GM12878 (cell line): ENCODE measurements around the gene APCDD1.

ENCODE experiments used
- ATF3 ChIP-seq: IDR thresholded peaks from 2 replicates; pipeline ENCODE4 v1.6.1; 2011; ENCODE audit warnings: low read depth, mild to moderate bottlenecking, low read length, moderate library complexity, borderline replicate concordance; ENCODE audit errors: extremely low read depth
- BMI1 ChIP-seq: fragments of 450-650 bp; IDR thresholded peaks from 2 replicates; pipeline ENCODE4 v1.6.1; 2016; ENCODE audit warnings: mild to moderate bottlenecking, moderate library complexity, borderline replicate concordance
- CBFB ChIP-seq: IDR thresholded peaks from 2 replicates; pipeline ENCODE4 v1.6.1; 2016; ENCODE audit warnings: antibody characterized with exemption, low read depth
- CTCF ChIP-seq, 3 experiments: IDR thresholded peaks in 2 of 3; conservative IDR thresholded peaks in 1 of 3; 2 replicates each; pipeline ENCODE4 v1.5.1; 2011; ENCODE audit warnings: low read depth in 3 of 3, low read length in 3 of 3, mild to moderate bottlenecking in 3 of 3, control low read depth in 2 of 3, moderate library complexity in 2 of 3, inconsistent platforms in 1 of 3, mixed read lengths in 1 of 3; ENCODE audit not compliant: control insufficient read depth in 2 of 3, insufficient read depth in 1 of 3; ENCODE audit errors: extremely low read depth in 1 of 3
- MAX ChIP-seq: IDR thresholded peaks from 2 replicates; pipeline ENCODE4 v1.6.1; 2012; ENCODE audit warnings: low read depth, low read length, improper control_type of control experiment
- MYC ChIP-seq: IDR thresholded peaks from 2 replicates; pipeline ENCODE4 v1.6.1; 2011; ENCODE audit warnings: mild to moderate bottlenecking, low read length, moderate library complexity, inconsistent platforms; ENCODE audit not compliant: insufficient read depth, insufficient replicate concordance, insufficient read length, severe bottlenecking
- PAX8 ChIP-seq: fragments of 450-650 bp; IDR thresholded peaks from 2 replicates; pipeline ENCODE4 v1.6.1; 2017; ENCODE audit warnings: mild to moderate bottlenecking, moderate library complexity
- POLR2AphosphoS5 ChIP-seq: IDR thresholded peaks from 2 replicates; pipeline ENCODE4 v1.6.1; 2011; ENCODE audit warnings: mild to moderate bottlenecking, low read length, inconsistent platforms
- REST ChIP-seq: IDR thresholded peaks from 2 replicates; pipeline ENCODE4 v1.6.1; 2012; ENCODE audit warnings: mild to moderate bottlenecking, low read depth, low read length
- SIX5 ChIP-seq: IDR thresholded peaks from 2 replicates; pipeline ENCODE4 v1.6.1; 2011; ENCODE audit warnings: mild to moderate bottlenecking, low read depth, low read length, moderate library complexity; ENCODE audit not compliant: severe bottlenecking
- SP1 ChIP-seq: IDR thresholded peaks from one replicate; pipeline ENCODE4 v1.6.1; 2011; ENCODE audit warnings: low read depth, low read length
- USF1 ChIP-seq: IDR thresholded peaks from 2 replicates; pipeline ENCODE4 v1.6.1; 2011; ENCODE audit warnings: borderline replicate concordance, low read depth, mild to moderate bottlenecking, moderate library complexity, mixed read lengths, low read length; ENCODE audit not compliant: insufficient read depth; ENCODE audit errors: extremely low read length

GRCh38 chr18:10537765-10538164, 83.3 kb downstream of the APCDD1 start:
- TF ChIP-seq REST (no peak), SIX5 (no peak), USF1 (no peak), POLR2AphosphoS5 (no peak), MYC (no peak), SP1 (no peak), ATF3 (no peak), CTCF (IDR thresholded peaks at IDR 0.05 in 2 of 3, conservative IDR thresholded peaks at IDR 0.05 in 1 of 3; ENCODE audit: control insufficient read depth in 2 of 3, extremely low read depth in 1 of 3, insufficient read depth in 1 of 3, low read depth in 3 of 3, low read length in 3 of 3) (no peak), BMI1 (no peak), PAX8 (no peak), CBFB (no peak), MAX (no peak)
